PFSK-1 (cell line): ENCODE measurements around the gene PRKAR1B.

Experiments used
- FOXP2 ChIP-seq: optimal IDR thresholded peaks from 2 replicates; pipeline ENCODE3; 2011; ENCODE audit warnings: borderline replicate concordance, control low read depth, inconsistent platforms; ENCODE audit not compliant: insufficient read depth; ENCODE audit errors: extremely low read length, extremely low read depth
- POLR2AphosphoS5 ChIP-seq: IDR thresholded peaks from 2 replicates; pipeline ENCODE4 v1.6.1; 2012; ENCODE audit warnings: low read depth, mild to moderate bottlenecking, control low read depth, low read length, moderate library complexity
- REST ChIP-seq, 2 experiments: IDR thresholded peaks; 2 replicates each; pipeline versions ENCODE4 v1.6.1 to v1.8.0; 2011 to 2012; ENCODE audit warnings: low read depth in 2 of 2, low read length in 2 of 2, control low read depth in 1 of 2, inconsistent platforms in 1 of 2, mild to moderate bottlenecking in 1 of 2, moderate library complexity in 1 of 2; ENCODE audit not compliant: insufficient read depth in 1 of 2
- SIN3A ChIP-seq: IDR thresholded peaks from 2 replicates; pipeline ENCODE4 v1.6.1; 2012; ENCODE audit warnings: mild to moderate bottlenecking, low read length, moderate library complexity, borderline replicate concordance; ENCODE audit not compliant: insufficient read depth
- TAF1 ChIP-seq: IDR thresholded peaks from 2 replicates; pipeline ENCODE4 v1.6.1; 2012; ENCODE audit warnings: low read length, control low read depth, borderline replicate concordance; ENCODE audit not compliant: insufficient read depth

The PRKAR1B gene

GRCh38 chr7:531777-532176 lies 195.3 kb downstream of the PRKAR1B start:
- TF ChIP-seq TAF1, result no peak
- no peak for TF ChIP-seq POLR2AphosphoS5
- TF ChIP-seq SIN3A, result no peak
- no peak for TF ChIP-seq REST (IDR thresholded peaks at IDR 0.05; ENCODE audit: insufficient read depth in 1 of 2, low read depth in 2 of 2, low read length in 2 of 2)
- no peak for TF ChIP-seq FOXP2

- TF ChIP-seq TAF1, result no peak
- no peak for TF ChIP-seq REST (IDR thresholded peaks at IDR 0.05; ENCODE audit: insufficient read depth in 1 of 2, low read depth in 2 of 2, low read length in 2 of 2)
- no peak for TF ChIP-seq FOXP2
- no peak for TF ChIP-seq SIN3A
- no peak for TF ChIP-seq POLR2AphosphoS5
Measured at GRCh38 chr7:528451-528850, 198.6 kb downstream of the PRKAR1B start.

- TF ChIP-seq FOXP2 (no peak), REST (IDR thresholded peaks at IDR 0.05; ENCODE audit: insufficient read depth in 1 of 2, low read depth in 2 of 2, low read length in 2 of 2) (no peak), TAF1 (no peak), POLR2AphosphoS5 (no peak), SIN3A (no peak)
Measured at GRCh38 chr7:527723-528122, 199.4 kb downstream of the PRKAR1B start.

GRCh38 chr7:526460-527034 lies 200.5 kb downstream of the PRKAR1B start:
- TF ChIP-seq SIN3A (no peak), REST (IDR thresholded peaks at IDR 0.05; ENCODE audit: insufficient read depth in 1 of 2, low read depth in 2 of 2, low read length in 2 of 2) (no peak), POLR2AphosphoS5 (no peak), TAF1 (no peak), FOXP2 (no peak)

- no peak for TF ChIP-seq FOXP2
- TF ChIP-seq TAF1, result no peak
- TF ChIP-seq REST (IDR thresholded peaks at IDR 0.05; ENCODE audit: insufficient read depth in 1 of 2, low read depth in 2 of 2, low read length in 2 of 2), result no peak
- TF ChIP-seq POLR2AphosphoS5, result no peak
- TF ChIP-seq SIN3A, result no peak
Measured at GRCh38 chr7:525740-526139, 201.3 kb downstream of the PRKAR1B start.
